Measurements from ENCODE around the gene MTHFD2L.
"Not testable (repeated sequence)": the region's sequence is repeated elsewhere in the genome, so short reads cannot be mapped to it uniquely, and the experiment has no call there.

MTHFD2L gene

GRCh38 chr4:74323663-74324062 lies 165.7 kb downstream of the MTHFD2L start:
- H3K27me3 Mint-ChIP-seq: peaks cover 14% of the 10 kb centered on the region
- H3K4me1 Mint-ChIP-seq: no peaks in the 10 kb centered on the region
- no peak for DNase-seq
- no peak overlapping the region for H3K27ac Mint-ChIP-seq
- no peak overlapping the region for H3K4me3 Mint-ChIP-seq
- H3K9me3 Mint-ChIP-seq: no peaks in the 10 kb centered on the region
- H3K36me3 Mint-ChIP-seq: no peaks in the 10 kb centered on the region
- CTCF ChIA-PET: no interaction called here

- no peaks in the 10 kb centered on the region for H3K4me1 Mint-ChIP-seq
- CTCF ChIA-PET: no interaction called here
- H3K9me3 Mint-ChIP-seq: no peaks in the 10 kb centered on the region
- H3K4me3 Mint-ChIP-seq: no peak overlapping the region
- H3K27me3 Mint-ChIP-seq: peaks cover 16% of the 10 kb centered on the region
- no peak overlapping the region for H3K27ac Mint-ChIP-seq
- H3K36me3 Mint-ChIP-seq: no peaks in the 10 kb centered on the region
- no peak for DNase-seq
Observed at GRCh38 chr4:74324262-74324661, 166.3 kb downstream of the MTHFD2L start.

- Mint-ChIP-seq H3K4me1 (no peaks in the 10 kb centered on the region), H3K9me3 (no peaks in the 10 kb centered on the region), H3K36me3 (no peaks in the 10 kb centered on the region), H3K27ac (no peak overlapping the region), H3K4me3 (no peak overlapping the region), H3K27me3 (peaks cover 14% of the 10 kb centered on the region)
- CTCF ChIA-PET: no interaction called here
- DNase-seq: no peak
Observed at GRCh38 chr4:74325886-74326285, 168.0 kb downstream of the MTHFD2L start.

GRCh38 chr4:74327762-74328161 lies 169.8 kb downstream of the MTHFD2L start:
- CTCF ChIA-PET: interaction anchor here (0.7 to 1.0 kb wide), 2 partner anchors 160 to 189 kb away, joined by 3 read pairs; no protein-coding TSS in a partner anchor
- DNase-seq: no peak
- peaks cover 14% of the 10 kb centered on the region for H3K27me3 Mint-ChIP-seq
- no peak overlapping the region for H3K4me3 Mint-ChIP-seq
- H3K36me3 Mint-ChIP-seq: no peaks in the 10 kb centered on the region
- H3K27ac Mint-ChIP-seq: no peak overlapping the region
- no peaks in the 10 kb centered on the region for H3K9me3 Mint-ChIP-seq
- H3K4me1 Mint-ChIP-seq: no peaks in the 10 kb centered on the region

GRCh38 chr4:74328501-74328900 lies 170.6 kb downstream of the MTHFD2L start:
- no peak for DNase-seq
- H3K27ac Mint-ChIP-seq: no peak overlapping the region
- CTCF ChIA-PET: interaction anchor here (0.8 to 1.0 kb wide), 2 partner anchors 159 to 294 kb away, joined by 3 read pairs; no protein-coding TSS in a partner anchor
- H3K9me3 Mint-ChIP-seq: no peaks in the 10 kb centered on the region
- no peak overlapping the region for H3K4me3 Mint-ChIP-seq
- H3K36me3 Mint-ChIP-seq: no peaks in the 10 kb centered on the region
- H3K27me3 Mint-ChIP-seq: peaks cover 11% of the 10 kb centered on the region
- H3K4me1 Mint-ChIP-seq: no peaks in the 10 kb centered on the region

GRCh38 chr4:74329307-74329706 lies 171.4 kb downstream of the MTHFD2L start:
- Mint-ChIP-seq H3K36me3 (no peaks in the 10 kb centered on the region), H3K4me3 (no peak overlapping the region), H3K27me3 (peaks cover 5% of the 10 kb centered on the region), H3K27ac (no peak overlapping the region), H3K9me3 (no peaks in the 10 kb centered on the region), H3K4me1 (no peaks in the 10 kb centered on the region)
- CTCF ChIA-PET: interaction anchor here (0.8 kb wide), 1 partner anchor 294 kb away, joined by 3 read pairs; no protein-coding TSS in a partner anchor
- DNase-seq: no peak

- H3K9me3 Mint-ChIP-seq: no peaks in the 10 kb centered on the region
- CTCF ChIA-PET: interaction anchor here (1.0 kb wide), 1 partner anchor 42 kb away, joined by 3 read pairs; no protein-coding TSS in a partner anchor
- H3K27ac Mint-ChIP-seq: no peak overlapping the region
- H3K36me3 Mint-ChIP-seq: no peaks in the 10 kb centered on the region
- H3K4me1 Mint-ChIP-seq: no peaks in the 10 kb centered on the region
- no peak for DNase-seq
- no peak overlapping the region for H3K4me3 Mint-ChIP-seq
- H3K27me3 Mint-ChIP-seq: peaks cover 9% of the 10 kb centered on the region
Observed at GRCh38 chr4:74330295-74330750, 172.4 kb downstream of the MTHFD2L start.

- no peaks in the 10 kb centered on the region for H3K9me3 Mint-ChIP-seq
- H3K27ac Mint-ChIP-seq: no peak overlapping the region
- CTCF ChIA-PET: interaction anchor here (1.0 kb wide), 1 partner anchor 41 kb away, joined by 3 read pairs; no protein-coding TSS in a partner anchor
- H3K4me3 Mint-ChIP-seq: no peak overlapping the region
- H3K27me3 Mint-ChIP-seq: peaks cover 9% of the 10 kb centered on the region
- DNase-seq: no peak
- no peaks in the 10 kb centered on the region for H3K36me3 Mint-ChIP-seq
- H3K4me1 Mint-ChIP-seq: no peaks in the 10 kb centered on the region
Observed at GRCh38 chr4:74331252-74331651, 173.3 kb downstream of the MTHFD2L start.

GRCh38 chr4:74331944-74332343 lies 174.0 kb downstream of the MTHFD2L start:
- CTCF ChIA-PET: interaction anchor here (1.7 kb wide), 1 partner anchor 10 kb away, joined by 4 read pairs; no protein-coding TSS in a partner anchor
- Mint-ChIP-seq H3K4me3 (no peak overlapping the region), H3K27me3 (peaks cover 9% of the 10 kb centered on the region), H3K27ac (no peak overlapping the region), H3K4me1 (no peaks in the 10 kb centered on the region), H3K9me3 (no peaks in the 10 kb centered on the region), H3K36me3 (no peaks in the 10 kb centered on the region)
- no peak for DNase-seq

GRCh38 chr4:74334636-74335035 lies 176.7 kb downstream of the MTHFD2L start:
- H3K4me1 Mint-ChIP-seq: no peaks in the 10 kb centered on the region
- H3K27me3 Mint-ChIP-seq: peaks cover 5% of the 10 kb centered on the region
- no peaks in the 10 kb centered on the region for H3K36me3 Mint-ChIP-seq
- H3K4me3 Mint-ChIP-seq: no peak overlapping the region
- CTCF ChIA-PET: no interaction called here
- H3K9me3 Mint-ChIP-seq: no peaks in the 10 kb centered on the region
- H3K27ac Mint-ChIP-seq: no peak overlapping the region
- DNase-seq: no peak

- no peaks in the 10 kb centered on the region for H3K4me1 Mint-ChIP-seq
- CTCF ChIA-PET: no interaction called here
- peaks cover 5% of the 10 kb centered on the region for H3K27me3 Mint-ChIP-seq
- DNase-seq: no peak
- H3K36me3 Mint-ChIP-seq: no peaks in the 10 kb centered on the region
- H3K27ac Mint-ChIP-seq: no peak overlapping the region
- no peaks in the 10 kb centered on the region for H3K9me3 Mint-ChIP-seq
- no peak overlapping the region for H3K4me3 Mint-ChIP-seq
Observed at GRCh38 chr4:74335341-74336021, 177.6 kb downstream of the MTHFD2L start.

- Mint-ChIP-seq H3K9me3 (peaks cover 8% of the 10 kb centered on the region), H3K36me3 (no peaks in the 10 kb centered on the region), H3K4me1 (no peaks in the 10 kb centered on the region), H3K27me3 (peaks cover 5% of the 10 kb centered on the region), H3K27ac (no peak overlapping the region), H3K4me3 (no peak overlapping the region)
- no peak for DNase-seq
- CTCF ChIA-PET: no interaction called here
Observed at GRCh38 chr4:74338792-74339333, 180.9 kb downstream of the MTHFD2L start.

- no peak overlapping the region for H3K27ac Mint-ChIP-seq
- no peaks in the 10 kb centered on the region for H3K4me1 Mint-ChIP-seq
- peaks cover 4% of the 10 kb centered on the region for H3K27me3 Mint-ChIP-seq
- H3K9me3 Mint-ChIP-seq: peaks cover 12% of the 10 kb centered on the region
- DNase-seq: no peak
- no peaks in the 10 kb centered on the region for H3K36me3 Mint-ChIP-seq
- H3K4me3 Mint-ChIP-seq: no peak overlapping the region
- CTCF ChIA-PET: interaction anchor here (1.0 kb wide), 1 partner anchor 20 kb away, joined by 3 read pairs; no protein-coding TSS in a partner anchor
Observed at GRCh38 chr4:74339501-74339900, 181.6 kb downstream of the MTHFD2L start.

GRCh38 chr4:74340421-74340820 lies 182.5 kb downstream of the MTHFD2L start:
- not testable (repeated sequence) for DNase-seq, H3K27me3 Mint-ChIP-seq, H3K27ac Mint-ChIP-seq, H3K4me1 Mint-ChIP-seq, H3K36me3 Mint-ChIP-seq, H3K4me3 Mint-ChIP-seq
- H3K9me3 Mint-ChIP-seq: peaks cover 18% of the 10 kb centered on the region
- CTCF ChIA-PET: interaction anchor here (1.0 kb wide), 1 partner anchor 20 kb away, joined by 3 read pairs; no protein-coding TSS in a partner anchor

GRCh38 chr4:74344031-74344430 lies 186.1 kb downstream of the MTHFD2L start:
- CTCF ChIA-PET: interaction anchor here (0.7 kb wide), 1 partner anchor 327 kb away, joined by 3 read pairs; no protein-coding TSS in a partner anchor
- Mint-ChIP-seq H3K4me3 (no peak overlapping the region), H3K27ac (no peak overlapping the region), H3K36me3 (no peaks in the 10 kb centered on the region), H3K27me3 (no peaks in the 10 kb centered on the region), H3K4me1 (no peaks in the 10 kb centered on the region), H3K9me3 (peaks cover 18% of the 10 kb centered on the region)
- no peak for DNase-seq

All from activated naive CD4-positive, alpha-beta T cell treated with anti-CD3 and anti-CD28 coated beads, Interleukin-2, amount 10 ng/mL, durations not matched to agents 7 days and 5 days (primary cell).